SK-N-MC (cell line): ENCODE results near the gene PTPRQ.

ENCODE experiments used
- EZH2 ChIP-seq: fragments of 200-600 bp; sonication (generic); IDR thresholded peaks from one replicate; pipeline ENCODE4 v1.6.1; 2017; ENCODE audit warnings: antibody characterized with exemption
- POLR2AphosphoS5 ChIP-seq: IDR thresholded peaks from 2 replicates; pipeline ENCODE4 v1.6.1; 2012; ENCODE audit warnings: mild to moderate bottlenecking, low read depth, low read length, borderline replicate concordance

DNA sequence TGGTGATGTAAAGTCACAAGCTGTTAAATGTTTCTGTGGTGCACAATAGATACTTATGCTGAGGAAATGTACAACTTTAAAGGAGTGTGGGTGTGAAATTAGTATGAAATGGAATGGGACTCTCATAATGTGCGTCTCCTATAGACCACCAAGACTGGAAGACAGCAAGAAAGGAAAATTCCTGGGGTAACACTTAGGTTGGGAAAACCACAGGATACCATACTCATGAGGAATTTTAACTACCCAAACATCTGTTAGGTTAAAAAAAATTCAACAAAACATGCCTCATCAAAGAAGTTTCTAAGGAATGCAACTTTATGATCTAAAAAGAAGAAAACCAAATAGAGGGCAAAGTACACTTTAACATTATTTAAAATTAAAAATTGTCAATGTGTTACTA is 149.7 kb downstream of the PTPRQ start:
- TF ChIP-seq POLR2AphosphoS5 = no peak; the same call in 1 of the 2 replicates
- no peak for TF ChIP-seq EZH2
